Measurements from ENCODE around the gene CD248.
"Not testable (repeated sequence)": the region's sequence is repeated elsewhere in the genome, so short reads cannot be mapped to it uniquely, and the experiment has no call there.

CD248 gene

GRCh38 chr11:66313321-66314185 is 3.3 kb downstream of the CD248 start:
- no peak for DNase-seq (ENCODE audit: low read depth)

DNA sequence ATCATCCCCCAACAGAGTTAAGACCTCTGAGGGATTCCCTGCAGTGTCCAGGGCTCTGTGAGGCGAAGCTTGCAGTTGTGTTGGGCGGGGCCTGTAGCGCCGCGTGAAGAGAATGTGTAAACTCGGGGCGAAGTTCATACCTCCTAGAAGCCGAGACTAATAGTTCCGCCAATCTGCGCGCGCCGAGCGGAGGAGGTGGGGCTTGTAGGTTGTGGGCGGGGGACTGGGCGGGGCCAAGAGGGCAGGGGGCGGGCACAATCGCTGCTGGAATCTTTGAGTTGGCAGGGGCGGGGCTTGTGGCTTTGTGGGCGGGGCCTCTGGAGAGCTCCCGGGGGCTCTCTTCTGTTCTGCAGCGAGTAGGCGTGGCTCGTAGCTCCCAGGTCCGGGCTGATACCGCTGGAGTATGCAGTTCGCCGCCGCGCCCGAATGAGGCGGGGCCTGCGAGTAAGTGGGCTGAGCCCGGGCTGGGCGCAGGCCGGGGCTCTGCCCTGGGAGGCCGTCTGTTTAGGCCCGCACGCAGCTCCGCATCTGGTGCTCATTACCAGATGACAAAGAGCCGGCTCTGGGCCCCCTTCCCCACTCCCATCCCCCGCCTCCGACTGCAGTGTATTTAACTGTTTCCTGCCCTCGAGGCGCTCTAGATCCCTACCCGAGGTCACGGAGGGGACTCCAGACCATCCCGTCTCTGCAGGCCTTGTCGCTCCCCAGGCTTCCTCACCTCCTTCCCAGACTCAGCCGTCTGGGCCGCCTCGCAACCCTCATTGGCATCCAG is 4.1 kb downstream of the CD248 start:
- peak; percentile 90 for DNase-seq (ENCODE audit: low read depth)

DNA sequence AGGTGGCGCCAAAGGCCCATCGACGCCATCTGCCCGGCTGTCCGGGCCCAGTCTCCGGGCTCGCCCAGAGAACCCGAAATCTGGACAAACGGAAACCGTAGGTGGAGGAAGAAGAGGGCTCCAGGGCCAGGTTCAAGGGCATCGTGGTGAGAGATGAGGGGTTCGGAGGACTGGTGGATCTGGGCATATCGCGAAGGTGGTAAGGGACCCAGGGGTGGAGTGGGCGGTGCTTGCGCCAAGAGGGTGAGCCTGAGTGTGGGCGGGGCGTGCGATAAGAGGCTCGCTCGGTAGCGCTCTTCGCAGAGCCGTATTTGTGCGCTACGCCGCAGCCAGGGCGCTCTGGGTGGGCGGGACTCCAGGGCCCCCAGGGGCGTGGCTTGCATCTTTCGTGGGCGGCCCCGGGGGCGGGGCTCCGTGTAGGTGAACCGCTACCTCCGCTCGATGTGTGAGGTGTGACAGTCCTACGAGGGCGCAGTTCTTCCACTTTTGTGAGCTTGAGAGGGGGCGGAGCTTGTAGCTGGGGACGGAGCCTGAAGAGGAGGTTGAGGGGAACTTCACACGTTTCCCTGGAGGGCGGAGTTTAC is 4.8 kb downstream of the CD248 start:
- DNase-seq (ENCODE audit: low read depth), result peak; percentile 96

GRCh38 chr11:66311470-66311964 is 5.3 kb downstream of the CD248 start:
- no peak for DNase-seq (ENCODE audit: low read depth)

- not testable (repeated sequence) for DNase-seq (ENCODE audit: low read depth)
These were observed 5.9 kb downstream of the CD248 start for GRCh38 chr11:66310803-66311440.

DNA sequence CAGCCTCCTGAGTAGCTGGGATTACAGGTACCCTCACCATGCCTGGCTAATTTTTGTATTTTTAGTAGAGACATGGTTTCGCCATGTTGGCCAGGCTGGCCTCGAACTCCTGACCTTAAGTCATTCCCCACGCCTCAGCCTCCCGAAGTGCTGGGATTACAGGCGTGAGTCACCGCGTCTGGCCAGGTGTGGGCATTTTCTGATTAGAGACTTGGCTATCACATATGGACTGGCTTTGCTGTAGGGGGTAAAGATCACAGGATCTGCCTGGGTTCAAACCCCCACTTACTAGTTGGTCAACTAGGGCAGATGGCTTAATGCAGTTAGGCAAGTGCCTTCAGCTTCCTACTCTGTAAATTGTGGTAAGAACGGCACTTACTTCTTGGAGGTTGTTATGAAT is 6.5 kb downstream of the CD248 start:
- DNase-seq (ENCODE audit: low read depth), result no peak

- no peak for DNase-seq (ENCODE audit: low read depth)
These were observed 7.4 kb downstream of the CD248 start for GRCh38 chr11:66309475-66309874.

DNA sequence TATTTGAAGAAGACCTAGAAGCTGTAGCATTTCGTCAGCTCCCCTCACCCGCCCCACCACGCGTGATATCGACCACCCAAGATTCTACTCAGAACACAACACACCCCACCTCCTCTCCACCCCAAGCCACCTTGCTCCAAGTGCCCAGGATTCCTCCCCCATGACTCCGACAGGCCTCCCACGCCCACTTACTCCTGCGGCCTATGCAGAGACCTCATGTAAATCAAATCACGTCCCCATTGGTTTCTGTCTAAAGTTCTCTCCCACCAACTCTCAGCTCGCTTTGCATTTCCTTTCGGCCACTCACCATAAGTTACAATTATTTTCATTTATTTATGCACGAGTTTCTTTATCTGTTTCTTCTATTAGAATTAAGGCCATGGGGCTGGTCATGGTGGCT is 14.2 kb downstream of the CD248 start:
- DNase-seq (ENCODE audit: low read depth), result no peak

DNA sequence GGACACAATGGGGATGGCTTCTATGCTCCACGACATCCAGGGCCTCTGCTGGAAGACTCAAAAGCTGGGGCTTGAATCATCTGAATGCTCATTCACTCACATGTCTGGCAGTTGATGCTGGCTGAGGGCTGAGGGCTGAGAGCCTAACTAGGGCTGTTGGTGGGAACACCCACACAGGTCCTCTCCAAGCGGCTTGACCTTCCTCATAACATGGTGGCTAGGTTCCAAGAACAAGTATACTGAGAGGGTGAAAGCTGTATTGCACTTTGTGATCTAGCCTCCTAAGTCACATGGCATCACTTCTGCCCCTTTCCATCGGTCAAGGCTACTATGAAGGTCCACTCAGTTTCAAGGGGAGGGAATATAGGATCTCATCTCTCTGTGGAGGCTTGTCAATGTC is 17.7 kb downstream of the CD248 start:
- DNase-seq (ENCODE audit: low read depth), result no peak

- DNase-seq (ENCODE audit: low read depth), result no peak
These were observed 19.2 kb downstream of the CD248 start for GRCh38 chr11:66297610-66298009.

- DNase-seq (ENCODE audit: low read depth), result no peak
These were observed 21.9 kb downstream of the CD248 start for GRCh38 chr11:66294626-66295620.

- DNase-seq (ENCODE audit: low read depth), result no peak
These were observed 22.8 kb downstream of the CD248 start for GRCh38 chr11:66293777-66294625.

DNA sequence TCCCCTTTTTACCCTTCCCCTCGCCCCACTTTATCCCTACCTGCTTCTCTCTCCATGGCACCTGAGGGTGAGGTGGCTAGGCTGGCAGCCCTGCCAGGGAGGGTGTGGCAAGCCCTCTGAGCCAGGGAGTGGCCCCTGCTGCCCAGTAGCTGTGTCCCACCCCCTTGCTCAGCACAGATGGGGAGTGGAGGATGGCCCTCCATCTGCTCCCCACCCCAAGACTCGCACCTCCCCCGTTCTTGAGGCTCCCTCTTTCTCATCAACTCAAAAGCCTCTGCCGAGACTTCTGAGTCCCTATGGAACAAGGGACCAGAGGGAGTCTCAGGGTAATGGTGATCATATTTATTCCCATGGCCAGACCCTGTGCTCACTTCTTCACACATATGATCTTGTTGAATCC is 23.5 kb downstream of the CD248 start:
- no peak for DNase-seq (ENCODE audit: low read depth)

- DNase-seq (ENCODE audit: low read depth), result no peak
These were observed 24.1 kb downstream of the CD248 start for GRCh38 chr11:66292543-66293332.

- no peak for DNase-seq (ENCODE audit: low read depth)
These were observed 24.9 kb downstream of the CD248 start, which contains the start of gene TMEM151A for GRCh38 chr11:66291706-66292542. Gene TMEM151A, plus strand, starts transcription at chr11:66291894. Its CDS starts 120 bp downstream, at chr11:66292014.

DNA sequence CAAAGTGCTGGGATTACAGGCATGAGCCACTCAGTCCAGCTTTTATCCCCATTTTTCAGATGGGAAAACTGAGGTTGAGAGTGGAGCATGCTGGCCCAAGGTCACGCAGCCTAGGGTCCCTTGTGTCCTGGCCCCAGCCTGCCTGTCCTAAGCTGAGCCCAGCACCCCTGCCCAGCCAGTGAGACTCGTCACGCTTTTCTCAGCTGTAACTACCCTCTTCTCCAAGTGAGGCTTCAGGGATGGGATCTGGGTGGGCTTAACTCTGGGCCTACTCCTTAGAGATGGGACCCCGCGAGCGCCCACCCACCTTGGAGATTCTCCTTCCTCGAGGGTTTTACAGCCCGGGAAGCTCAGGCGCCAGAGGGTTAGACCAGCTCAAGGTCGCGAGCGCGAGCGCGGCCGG is 25.5 kb downstream of the CD248 start:
- no peak for DNase-seq (ENCODE audit: low read depth)

- DNase-seq (ENCODE audit: low read depth), result no peak
These were observed 26.6 kb downstream of the CD248 start for GRCh38 chr11:66290330-66290621.

Data from activated T-cell treated with anti-CD3 and anti-CD28 coated beads for 48 hours (primary cell).